Dermis blood vessel endothelial cell (primary cell): ENCODE data around the gene TCEANC. TPM values are rescaled to one million over a fixed set of nuclear protein-coding genes. Genes with fewer than 3 reads are reported as not detected.
"Not testable (repeated sequence)": the region's sequence is repeated elsewhere in the genome, so short reads cannot be mapped to it uniquely, and the experiment has no call there.

ENCODE experiments used
- DNase-seq: peaks from one replicate; pipeline ENCODE4 v3.0.0; 2010
- total RNA-seq: library from RNA; depleted of rRNA; stranded (reverse); fragments of >200 nt; gene quantifications from 2 replicates; pipeline ENCODE4 v1.2.3, GENCODE V29; 2014

TCEANC gene
- total RNA-seq, 1 donor from 2014 or later = 3.1 TPM

DNA sequence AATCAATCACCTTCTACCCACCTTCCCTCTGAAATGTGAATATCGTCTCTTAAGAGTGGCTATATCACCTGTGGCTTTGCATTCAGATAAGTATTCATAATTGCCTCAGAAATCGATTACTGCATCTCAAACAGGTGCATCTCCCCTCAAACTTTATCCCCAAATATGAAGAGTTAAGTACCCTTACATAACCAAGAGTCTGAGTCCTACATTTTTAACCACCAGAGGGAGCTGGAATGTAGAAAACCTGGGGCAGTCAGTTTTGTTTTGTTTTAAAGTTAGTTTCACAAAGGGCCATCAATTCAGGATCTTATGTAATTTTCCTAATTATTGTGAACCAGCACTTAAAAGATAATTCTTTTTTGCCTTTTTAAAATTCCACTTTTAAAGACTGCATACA lies 5.7 kb downstream of the TCEANC start:
- DNase-seq = peak; percentile 67

GRCh38 chrX:13659063-13659462 lies 6.1 kb downstream of the TCEANC start:
- DNase-seq = no peak

GRCh38 chrX:13661735-13662288 lies 8.9 kb downstream of the TCEANC start:
- no peak for DNase-seq

DNA sequence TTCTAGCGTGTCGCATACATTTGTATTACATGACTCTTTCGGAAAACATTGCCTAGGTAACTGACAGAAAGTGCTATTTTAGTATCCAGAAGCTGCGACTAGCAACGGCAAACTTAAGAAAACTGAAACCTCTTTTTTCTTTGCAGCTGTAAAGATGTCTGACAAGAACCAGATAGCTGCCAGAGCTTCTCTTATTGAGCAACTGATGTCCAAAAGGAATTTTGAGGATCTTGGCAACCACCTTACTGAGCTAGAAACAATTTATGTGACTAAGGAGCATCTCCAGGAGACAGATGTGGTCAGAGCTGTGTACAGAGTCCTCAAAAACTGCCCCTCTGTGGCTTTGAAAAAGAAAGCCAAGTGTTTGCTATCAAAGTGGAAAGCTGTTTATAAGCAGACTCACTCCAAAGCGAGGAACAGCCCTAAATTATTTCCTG lies 9.4 kb downstream of the TCEANC start:
- no peak for DNase-seq

DNA sequence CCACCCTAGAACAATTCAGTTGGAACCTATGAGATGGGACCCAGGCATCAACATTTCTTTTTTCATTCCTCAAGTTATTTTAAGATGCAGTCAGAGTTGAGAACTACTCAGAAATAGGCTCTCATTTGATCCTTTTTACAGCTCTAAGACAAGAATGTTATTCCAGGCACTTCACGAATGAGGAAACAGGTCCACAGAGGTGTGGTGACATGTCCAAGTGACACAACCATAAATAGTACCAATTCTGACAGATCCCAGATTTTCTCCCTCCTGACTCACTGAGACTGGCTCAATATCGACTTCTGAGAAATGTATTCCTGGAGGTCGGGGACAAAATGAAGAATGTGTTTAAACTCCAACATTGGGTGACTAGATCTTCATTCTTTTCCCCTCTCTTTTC lies 11.1 kb downstream of the TCEANC start:
- no peak for DNase-seq

- DNase-seq = no peak
Measured at GRCh38 chrX:13666836-13667235, 13.9 kb downstream of the TCEANC start.

- no peak for DNase-seq
Measured at GRCh38 chrX:13667919-13668318, 15.0 kb downstream of the TCEANC start.

- DNase-seq = peak; percentile 69
Measured at GRCh38 chrX:13669246-13669737, 16.4 kb downstream of the TCEANC start.

DNA sequence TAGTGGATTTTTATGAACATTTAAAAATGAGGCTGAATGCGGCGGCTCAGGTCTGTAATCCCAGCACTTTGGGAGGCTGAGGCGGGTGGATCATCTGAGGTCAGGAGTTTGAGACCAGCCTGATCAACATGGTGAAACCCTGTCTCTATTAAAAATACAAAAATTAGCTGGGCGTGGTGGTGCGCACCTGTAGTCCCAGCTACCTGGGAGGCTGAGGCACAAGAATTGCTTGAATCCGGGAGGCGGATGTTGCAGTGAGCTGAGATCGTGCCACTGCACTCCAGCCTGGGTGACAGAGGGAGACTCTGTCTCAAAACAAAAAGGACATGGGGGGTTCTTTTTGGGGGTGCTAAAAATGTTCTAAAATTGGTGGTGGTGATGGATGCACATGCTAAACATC lies 16.8 kb downstream of the TCEANC start:
- not testable (repeated sequence) for DNase-seq

DNA sequence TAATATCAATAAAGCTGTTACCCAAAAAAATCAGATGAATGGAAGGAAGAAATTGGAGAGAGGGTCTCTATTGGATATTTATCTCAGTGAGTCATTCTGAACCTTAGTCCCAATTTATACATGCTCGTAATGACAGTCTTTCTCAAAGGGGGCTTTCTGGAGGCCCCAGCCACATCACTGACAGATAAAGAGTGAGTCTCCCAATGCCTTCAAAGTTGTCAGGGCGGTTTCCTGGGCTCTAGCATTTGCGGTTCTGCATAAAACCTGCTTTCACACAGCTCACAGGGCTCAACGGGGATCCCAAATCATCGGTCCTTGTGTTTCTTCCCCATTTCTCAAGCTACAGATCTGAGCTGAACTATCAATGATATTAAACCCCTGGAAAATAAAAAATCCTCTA lies 17.3 kb downstream of the TCEANC start:
- DNase-seq = no peak

- DNase-seq = no peak
Measured at GRCh38 chrX:13673016-13673415, 20.1 kb downstream of the TCEANC start.

- no peak for DNase-seq
Measured at GRCh38 chrX:13676885-13677284, 23.9 kb downstream of the TCEANC start.

- DNase-seq = not testable (repeated sequence)
Measured at GRCh38 chrX:13679700-13680099, 26.8 kb downstream of the TCEANC start.

DNA sequence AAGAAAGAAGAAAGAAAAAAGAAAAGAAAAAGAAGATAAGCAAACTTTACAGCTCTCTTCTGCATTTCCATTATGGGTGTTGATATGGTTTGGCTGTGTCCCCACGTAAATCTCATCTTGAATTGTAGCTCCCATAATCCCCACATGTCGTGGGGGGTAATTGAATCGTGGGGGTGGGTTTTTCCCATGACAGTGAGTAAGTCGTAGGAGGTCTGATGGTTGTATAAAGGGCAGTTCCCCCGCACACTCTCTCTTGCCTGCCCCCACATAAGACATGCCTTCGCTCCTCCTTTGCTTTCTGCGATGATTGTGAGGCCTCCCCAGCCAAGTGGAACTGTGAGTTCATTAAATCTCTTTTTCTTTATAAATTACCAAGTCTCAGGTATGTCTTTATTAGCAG lies 28.7 kb downstream of the TCEANC start:
- no peak for DNase-seq

DNA sequence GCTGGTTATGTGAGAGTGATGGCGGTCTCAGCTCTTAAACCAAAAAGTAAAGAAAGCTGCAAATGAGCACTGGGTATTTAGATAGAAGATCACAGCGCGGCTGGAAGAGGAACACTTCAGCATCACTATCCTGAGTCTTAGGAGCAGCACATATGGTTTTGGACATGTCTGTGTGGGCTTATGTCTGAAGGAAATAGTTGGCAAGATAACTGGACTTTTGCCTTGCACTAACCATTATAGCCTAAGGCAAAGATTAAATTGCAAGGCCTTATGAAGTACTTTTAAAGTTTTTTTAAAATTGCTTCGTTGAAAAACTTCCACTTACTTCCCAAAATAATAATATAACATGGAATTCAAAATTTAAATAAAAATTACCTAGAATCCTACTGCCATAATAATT lies 31.4 kb downstream of the TCEANC start:
- no peak for DNase-seq

GRCh38 chrX:13685126-13685763 lies 32.3 kb downstream of the TCEANC start:
- no peak for DNase-seq

GRCh38 chrX:13687203-13687602 lies 34.3 kb downstream of the TCEANC start:
- DNase-seq = no peak

DNA sequence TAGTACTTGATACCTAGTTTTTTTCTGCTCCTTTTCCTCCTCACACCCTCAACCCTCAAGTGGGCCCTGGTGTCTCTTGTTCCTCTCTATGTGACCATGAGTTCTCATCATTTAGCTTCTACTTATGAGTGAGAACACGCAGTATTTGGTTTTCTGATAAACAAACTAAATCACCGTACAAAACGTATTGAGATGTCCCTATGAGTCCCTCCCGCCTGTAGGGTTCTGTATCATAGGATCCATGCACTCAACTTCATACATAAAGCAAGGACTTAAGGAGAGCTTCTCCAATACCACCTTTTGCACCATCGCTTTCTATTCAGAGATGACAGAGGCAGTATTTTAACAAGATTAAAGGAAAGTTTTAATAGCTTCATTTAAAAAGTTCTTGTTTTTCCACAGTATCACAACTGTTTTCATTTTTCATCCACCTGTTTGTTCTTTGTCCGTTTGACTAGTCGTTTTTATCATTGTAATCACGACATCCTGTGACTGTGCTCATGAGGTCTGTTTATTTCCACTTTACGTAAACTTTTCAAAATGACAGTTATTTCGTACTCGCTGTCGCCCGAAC lies 35.5 kb downstream of the TCEANC start:
- peak; percentile 15 for DNase-seq

- DNase-seq = peak; percentile 76
Measured at GRCh38 chrX:13688958-13689740, 36.2 kb downstream of the TCEANC start, which contains the start of gene RAB9A. TSS of gene RAB9A (plus strand) at chrX:13689128. CDS start at chrX:13708747, 19,619 bp downstream.

DNA sequence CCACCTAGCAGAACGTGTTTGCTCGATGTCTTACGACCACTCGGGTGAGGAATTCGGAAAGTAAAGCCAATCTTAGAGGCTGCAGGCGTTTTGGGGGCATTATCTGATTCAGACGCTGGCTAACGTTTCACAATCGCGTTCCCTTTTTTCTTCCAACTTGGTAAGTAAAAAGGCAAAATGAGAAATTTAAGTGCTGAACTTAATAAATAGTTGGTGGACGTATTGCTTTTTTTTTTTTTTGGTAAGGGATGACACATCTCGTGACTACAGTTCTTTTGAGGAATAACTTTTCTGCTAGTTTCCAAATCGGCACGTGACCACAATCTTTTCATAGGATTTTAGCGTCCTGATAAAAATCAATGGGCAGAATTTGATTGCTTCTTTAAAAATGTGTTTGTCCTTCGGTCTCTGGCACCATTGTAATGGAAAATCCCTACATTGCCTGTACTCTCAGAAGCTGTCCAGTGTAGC lies 36.8 kb downstream of the TCEANC start:
- DNase-seq = peak; percentile 27

- no peak for DNase-seq
Measured at GRCh38 chrX:13690836-13691235, 37.9 kb downstream of the TCEANC start.

GRCh38 chrX:13691841-13692371 lies 39.0 kb downstream of the TCEANC start:
- no peak for DNase-seq

- DNase-seq = no peak
Measured at GRCh38 chrX:13692771-13693231, 39.9 kb downstream of the TCEANC start.
